Endothelial cell (in vitro differentiated cells): ENCODE measurements around the gene SLC29A3. TPM values are rescaled to one million over a fixed set of nuclear protein-coding genes. Genes with fewer than 3 reads are reported as not detected.

Experiments used
- DNase-seq: peaks from one replicate; pipeline ENCODE4 v3.0.0; 2021; ENCODE audit warnings: low spot score
- H3K27ac Mint-ChIP-seq: one replicate; pipeline ENCODE4 v1.8.0; 2021; ENCODE audit warnings: mixed read lengths, inconsistent platforms; ENCODE audit not compliant: unreplicated experiment
- H3K27me3 Mint-ChIP-seq: one replicate; pipeline ENCODE4 v1.8.0; 2021; ENCODE audit warnings: mild to moderate bottlenecking, moderate library complexity, mixed read lengths, inconsistent platforms; ENCODE audit not compliant: unreplicated experiment
- H3K36me3 Mint-ChIP-seq: one replicate; pipeline ENCODE4 v1.8.0; 2021; ENCODE audit warnings: mild to moderate bottlenecking, low read depth, mixed read lengths, inconsistent platforms; ENCODE audit not compliant: unreplicated experiment
- H3K4me1 Mint-ChIP-seq: one replicate; pipeline ENCODE4 v1.8.0; 2021; ENCODE audit warnings: mild to moderate bottlenecking, mixed read lengths, inconsistent platforms; ENCODE audit not compliant: unreplicated experiment
- H3K4me3 Mint-ChIP-seq: one replicate; pipeline ENCODE4 v1.8.0; 2021; ENCODE audit warnings: mild to moderate bottlenecking, mixed read lengths, inconsistent platforms; ENCODE audit not compliant: unreplicated experiment
- H3K9me3 Mint-ChIP-seq: one replicate; pipeline ENCODE4 v1.8.0; 2021; ENCODE audit warnings: mixed read lengths, inconsistent platforms; ENCODE audit not compliant: unreplicated experiment
- CTCF ChIP-seq: fragments of 200-600 bp; sonication (generic); IDR thresholded peaks from one replicate; pipeline ENCODE4 v1.5.0; 2021; ENCODE audit warnings: antibody characterized with exemption; ENCODE audit not compliant: unreplicated experiment
- total RNA-seq: library from RNA; stranded (reverse); fragmentation: NEBNext Ultra II Directional; extraction: Animal tissue kit (Norgen Biotek cat#: 25700); gene quantifications from one replicate; pipeline ENCODE4 v1.2.1, GENCODE V29; 2021; ENCODE audit not compliant: unreplicated experiment

SLC29A3 gene
- total RNA-seq, 1 donor from 2014 or later = 11.7 TPM

GRCh38 chr10:71359364-71360046 lies 40.4 kb downstream of the SLC29A3 start:
- Mint-ChIP-seq H3K9me3 (no peaks in the 10 kb centered on the region), H3K27ac (peak overlapping the region; percentile 81), H3K27me3 (peaks cover 3% of the 10 kb centered on the region), H3K4me3 (no peak overlapping the region), H3K36me3 (peaks cover 15% of the 10 kb centered on the region), H3K4me1 (peaks cover 29% of the 10 kb centered on the region)
- no peak for TF ChIP-seq CTCF
- DNase-seq = no peak

- no peak for DNase-seq
- Mint-ChIP-seq H3K9me3 (no peaks in the 10 kb centered on the region), H3K27me3 (peaks cover 3% of the 10 kb centered on the region), H3K4me3 (no peak overlapping the region), H3K4me1 (peaks cover 22% of the 10 kb centered on the region), H3K36me3 (peaks cover 21% of the 10 kb centered on the region), H3K27ac (no peak overlapping the region)
- no peak for TF ChIP-seq CTCF
Measured at GRCh38 chr10:71360735-71361134, 41.7 kb downstream of the SLC29A3 start.

- H3K4me1 Mint-ChIP-seq = peaks cover 17% of the 10 kb centered on the region
- H3K27me3 Mint-ChIP-seq = peaks cover 2% of the 10 kb centered on the region
- H3K9me3 Mint-ChIP-seq = no peaks in the 10 kb centered on the region
- TF ChIP-seq CTCF = no peak
- peaks cover 21% of the 10 kb centered on the region for H3K36me3 Mint-ChIP-seq
- no peak for DNase-seq
- H3K4me3 Mint-ChIP-seq = no peak overlapping the region
- no peak overlapping the region for H3K27ac Mint-ChIP-seq
Measured at GRCh38 chr10:71361581-71361980, 42.5 kb downstream of the SLC29A3 start.

- DNase-seq = no peak
- no peak for TF ChIP-seq CTCF
- Mint-ChIP-seq H3K9me3 (no peaks in the 10 kb centered on the region), H3K4me1 (peaks cover 20% of the 10 kb centered on the region), H3K4me3 (no peak overlapping the region), H3K27me3 (peaks cover 2% of the 10 kb centered on the region), H3K36me3 (peaks cover 21% of the 10 kb centered on the region), H3K27ac (no peak overlapping the region)
Measured at GRCh38 chr10:71362141-71362540, 43.1 kb downstream of the SLC29A3 start.

GRCh38 chr10:71363936-71364335 lies 44.9 kb downstream of the SLC29A3 start:
- no peak for DNase-seq
- TF ChIP-seq CTCF = no peak
- no peak overlapping the region for H3K4me3 Mint-ChIP-seq
- H3K27ac Mint-ChIP-seq = no peak overlapping the region
- peaks cover 21% of the 10 kb centered on the region for H3K36me3 Mint-ChIP-seq
- H3K4me1 Mint-ChIP-seq = peaks cover 10% of the 10 kb centered on the region
- peaks cover 2% of the 10 kb centered on the region for H3K27me3 Mint-ChIP-seq
- no peaks in the 10 kb centered on the region for H3K9me3 Mint-ChIP-seq
